Esophagus muscularis mucosa (tissue), 4 donors: Measurements from ENCODE around the gene LMBRD2. TPM values are rescaled to one million over a fixed set of nuclear protein-coding genes. Genes with fewer than 3 reads are reported as not detected.

Source experiments
- DNase-seq: peaks from one replicate; pipeline ENCODE4 v3.0.0-alpha.2; 2017; ENCODE audit errors: extremely low spot score
- H3K27ac ChIP-seq, 4 donors: fragments of 200-600 bp; sonication (generic); replicated peaks in 1 of 4; 1 replicate in 3 of 4; 2 replicates in 1 of 4; pipeline ENCODE4 v1.5.1; 2016 to 2019; ENCODE audit warnings: mild to moderate bottlenecking in 1 of 4
- H3K27me3 ChIP-seq, 4 donors: fragments of 200-600 bp; sonication (generic); one replicate each; pipeline versions ENCODE4 v1.5.1 to v1.6.0; 2016 to 2019
- H3K36me3 ChIP-seq, 4 donors: fragments of 200-600 bp; sonication (generic); one replicate each; pipeline ENCODE4 v1.5.1; 2016 to 2019
- H3K4me1 ChIP-seq, 4 donors: fragments of 200-600 bp; sonication (generic); one replicate each; pipeline ENCODE4 v1.5.1; 2016 to 2019
- H3K4me3 ChIP-seq, 4 donors: fragments of 200-600 bp; sonication (generic); 1 replicate in 2 of 4; 2 replicates in 2 of 4; pipeline ENCODE4 v1.5.1; 2016 to 2019; ENCODE audit warnings: mild to moderate bottlenecking in 4 of 4, moderate library complexity in 1 of 4
- H3K9me3 ChIP-seq, 4 donors: fragments of 200-600 bp; sonication (generic); 1 replicate in 3 of 4; 2 replicates in 1 of 4; pipeline ENCODE4 v1.5.1; 2016 to 2019
- EP300 ChIP-seq: sonication (generic); formaldehyde crosslinking; IDR thresholded peaks from one replicate; pipeline ENCODE4 v1.6.1; 2017; ENCODE audit warnings: antibody characterized with exemption
- POLR2A ChIP-seq: fragments of 450-650 bp; IDR thresholded peaks from one replicate; pipeline ENCODE4 v1.6.1; 2017; ENCODE audit warnings: antibody characterized with exemption, moderate library complexity, mild to moderate bottlenecking, low read depth
- POLR2AphosphoS5 ChIP-seq, 2 donors: sonication (generic); formaldehyde crosslinking; IDR thresholded peaks; one replicate each; pipeline ENCODE4 v1.6.1; 2017; ENCODE audit warnings: antibody characterized with exemption in 2 of 2
- WGBS: methylation state at CpG from one replicate; pipeline ENCODE4 v1.1.5; 2018; 5-methylcytosine and 5-hydroxymethylcytosine counted together
- intact Hi-C: fragments of 100-400 bp; cut with DNase I; formaldehyde crosslinking; loops from one replicate; pipeline ENCODE4 v1.15.1; 2023
- total RNA-seq, 4 donors: library from RNA; depleted of rRNA; stranded (reverse); fragments of >200 nt; gene quantifications; one replicate each; pipeline versions ENCODE4 v1.1.0 to v1.2.1, GENCODE V29; 2016
- TF ChIP-seq, protein P1 (sequence below), 3 experiments: fragments of 200-600 bp in 2 of 3; fragments of 450-650 bp in 1 of 3; sonication (generic) in 2 of 3; IDR thresholded peaks; one replicate each; pipeline ENCODE4 v1.5.1; 2017 to 2019; ENCODE audit warnings: antibody characterized with exemption in 3 of 3, mild to moderate bottlenecking in 2 of 3, moderate library complexity in 1 of 3

LMBRD2 gene
- total RNA-seq, 4 donors from 2014 or later, result 10.4 to 12.5 (median 11.2) TPM

GRCh38 chr5:36057386-36057785 lies 94.3 kb downstream of the LMBRD2 start:
- no peaks in the 10 kb centered on the region for H3K9me3 ChIP-seq
- TF ChIP-seq, protein P1, sequence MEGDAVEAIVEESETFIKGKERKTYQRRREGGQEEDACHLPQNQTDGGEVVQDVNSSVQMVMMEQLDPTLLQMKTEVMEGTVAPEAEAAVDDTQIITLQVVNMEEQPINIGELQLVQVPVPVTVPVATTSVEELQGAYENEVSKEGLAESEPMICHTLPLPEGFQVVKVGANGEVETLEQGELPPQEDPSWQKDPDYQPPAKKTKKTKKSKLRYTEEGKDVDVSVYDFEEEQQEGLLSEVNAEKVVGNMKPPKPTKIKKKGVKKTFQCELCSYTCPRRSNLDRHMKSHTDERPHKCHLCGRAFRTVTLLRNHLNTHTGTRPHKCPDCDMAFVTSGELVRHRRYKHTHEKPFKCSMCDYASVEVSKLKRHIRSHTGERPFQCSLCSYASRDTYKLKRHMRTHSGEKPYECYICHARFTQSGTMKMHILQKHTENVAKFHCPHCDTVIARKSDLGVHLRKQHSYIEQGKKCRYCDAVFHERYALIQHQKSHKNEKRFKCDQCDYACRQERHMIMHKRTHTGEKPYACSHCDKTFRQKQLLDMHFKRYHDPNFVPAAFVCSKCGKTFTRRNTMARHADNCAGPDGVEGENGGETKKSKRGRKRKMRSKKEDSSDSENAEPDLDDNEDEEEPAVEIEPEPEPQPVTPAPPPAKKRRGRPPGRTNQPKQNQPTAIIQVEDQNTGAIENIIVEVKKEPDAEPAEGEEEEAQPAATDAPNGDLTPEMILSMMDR (IDR thresholded peaks at IDR 0.05), result no peak
- TF ChIP-seq EP300 (no peak), POLR2AphosphoS5 (IDR thresholded peaks at IDR 0.05) (no peak), POLR2A (no peak)
- H3K36me3 ChIP-seq, result no peaks in the 10 kb centered on the region
- H3K4me3 ChIP-seq, result no peak overlapping the region
- intact Hi-C loops, result no loop called here
- 59% methylated on average over 2 of the region's 2 CpGs for WGBS
- no peaks in the 10 kb centered on the region for H3K27me3 ChIP-seq
- H3K4me1 ChIP-seq, result no peaks in the 10 kb centered on the region
- H3K27ac ChIP-seq, result no peak overlapping the region
- DNase-seq, result peak; percentile 37

DNA sequence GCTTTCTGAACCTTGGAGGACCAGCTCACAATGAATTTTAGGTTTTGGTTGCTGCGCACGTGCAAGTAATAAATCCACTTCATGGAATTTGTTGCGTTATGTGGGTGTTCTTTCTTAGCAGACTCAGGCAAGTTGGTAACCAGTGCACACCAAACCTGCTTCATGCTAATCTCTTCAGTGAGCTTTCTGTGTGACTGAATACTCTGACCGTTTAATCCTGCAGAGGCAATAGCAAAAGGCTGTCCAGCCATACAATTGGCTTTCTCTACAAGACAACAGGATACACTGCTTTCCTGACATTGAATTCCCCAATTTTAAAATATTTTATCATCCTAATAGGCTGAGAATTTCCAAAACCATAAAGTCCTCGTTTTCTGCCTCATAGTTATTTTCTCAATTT lies 95.3 kb downstream of the LMBRD2 start:
- no peaks in the 10 kb centered on the region for H3K9me3 ChIP-seq
- H3K4me1 ChIP-seq, result no peaks in the 10 kb centered on the region
- H3K4me3 ChIP-seq, result no peak overlapping the region
- no peak for DNase-seq
- H3K27me3 ChIP-seq, result no peaks in the 10 kb centered on the region
- WGBS, result 67% methylated on average over 5 of the region's 5 CpGs
- TF ChIP-seq POLR2A (no peak), EP300 (no peak), POLR2AphosphoS5 (IDR thresholded peaks at IDR 0.05) (no peak)
- TF ChIP-seq, protein P1 (IDR thresholded peaks at IDR 0.05), result no peak
- no peaks in the 10 kb centered on the region for H3K36me3 ChIP-seq
- no peak overlapping the region for H3K27ac ChIP-seq
- intact Hi-C loops, result no loop called here

DNA sequence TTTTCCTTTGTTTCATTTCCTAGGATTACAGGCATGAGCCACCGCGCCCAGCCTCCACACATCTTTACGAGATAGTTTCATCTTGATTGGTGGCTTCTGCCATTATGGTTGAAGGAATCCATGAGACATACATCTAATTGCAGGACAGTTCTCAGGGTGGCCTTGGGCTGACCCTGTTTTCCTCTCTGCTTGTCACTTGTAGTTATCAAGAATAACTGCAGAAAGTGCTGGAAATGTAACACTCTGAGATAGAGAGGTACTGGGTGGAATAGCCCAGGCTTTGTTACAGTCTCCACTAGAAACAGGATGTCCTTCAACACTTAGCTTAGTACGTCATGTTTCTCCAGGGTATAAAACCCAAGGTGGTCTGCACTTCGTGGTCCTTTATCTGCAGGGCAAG lies 95.7 kb downstream of the LMBRD2 start:
- H3K4me3 ChIP-seq, result no peak overlapping the region
- no peaks in the 10 kb centered on the region for H3K9me3 ChIP-seq
- TF ChIP-seq, protein P1 (IDR thresholded peaks at IDR 0.05), result no peak
- TF ChIP-seq POLR2A (no peak), EP300 (no peak), POLR2AphosphoS5 (IDR thresholded peaks at IDR 0.05) (no peak)
- WGBS, result 89% methylated on average over 5 of the region's 5 CpGs
- H3K27me3 ChIP-seq, result no peaks in the 10 kb centered on the region
- no peaks in the 10 kb centered on the region for H3K36me3 ChIP-seq
- H3K27ac ChIP-seq, result no peak overlapping the region
- peak; percentile 75 for DNase-seq
- H3K4me1 ChIP-seq, result no peaks in the 10 kb centered on the region
- intact Hi-C loops, result no loop called here

DNA sequence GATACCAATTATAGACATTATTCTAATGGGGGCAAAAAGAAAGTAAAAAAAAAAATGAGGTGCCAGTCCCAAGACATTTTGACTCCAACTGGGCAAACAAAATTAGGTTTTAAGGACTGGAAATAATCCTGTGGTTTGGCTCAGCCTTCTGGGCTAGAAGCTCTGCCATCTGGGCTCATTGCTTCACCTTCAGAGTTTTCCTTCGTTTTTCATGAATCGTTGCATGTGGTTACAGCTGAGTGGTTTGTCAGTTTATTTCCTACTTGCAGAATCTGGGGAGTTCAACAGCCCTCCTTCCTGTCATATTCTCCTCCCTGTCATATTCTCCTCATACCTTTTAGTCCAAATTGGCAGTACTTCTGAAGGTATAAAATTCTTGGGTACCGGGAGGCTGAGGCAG lies 97.0 kb downstream of the LMBRD2 start:
- Histone ChIP-seq H3K36me3 (no peaks in the 10 kb centered on the region), H3K4me1 (no peaks in the 10 kb centered on the region), H3K27ac (no peak overlapping the region), H3K9me3 (no peaks in the 10 kb centered on the region), H3K27me3 (no peaks in the 10 kb centered on the region), H3K4me3 (no peak overlapping the region)
- intact Hi-C loops, result no loop called here
- no peak for TF ChIP-seq POLR2A
- no peak for TF ChIP-seq POLR2AphosphoS5 (IDR thresholded peaks at IDR 0.05)
- no peak for TF ChIP-seq EP300
- TF ChIP-seq, protein P1 (IDR thresholded peaks at IDR 0.05), result no peak
- DNase-seq, result peak; percentile 57
- WGBS, result 86% methylated on average over 3 of the region's 3 CpGs

GRCh38 chr5:36052538-36052937 lies 99.1 kb downstream of the LMBRD2 start:
- intact Hi-C loops, result no loop called here
- H3K4me1 ChIP-seq, result no peaks in the 10 kb centered on the region
- peak; percentile 57 for DNase-seq
- H3K27me3 ChIP-seq, result no peaks in the 10 kb centered on the region
- no peak overlapping the region for H3K4me3 ChIP-seq
- no peaks in the 10 kb centered on the region for H3K36me3 ChIP-seq
- H3K9me3 ChIP-seq, result no peaks in the 10 kb centered on the region
- TF ChIP-seq, protein P1 (IDR thresholded peaks at IDR 0.05), result no peak
- TF ChIP-seq EP300 (no peak), POLR2A (no peak), POLR2AphosphoS5 (IDR thresholded peaks at IDR 0.05) (no peak)
- H3K27ac ChIP-seq, result no peak overlapping the region
